ENCODE measurements around the gene ZEB2.
A peak's percentile ranks its signal among the peaks of the same experiment; 100 is the strongest.

The ZEB2 gene

GRCh38 chr2:144465749-144466148 lies 54.2 kb downstream of the ZEB2 start:
- no peak for DNase-seq (ENCODE audit: extremely low spot score)
- ChIA-PET CTCF (no interaction called here), POLR2A (no interaction called here)
- TF ChIP-seq NFRKB (IDR thresholded peaks at IDR 0.05) (no peak), HDGF (IDR thresholded peaks at IDR 0.05; ENCODE audit: borderline replicate concordance) (no peak), FOXK2 (IDR thresholded peaks at IDR 0.05) (no peak), FOXM1 (IDR thresholded peaks at IDR 0.05; ENCODE audit: borderline replicate concordance) (no peak), BHLHE40 (IDR thresholded peaks at IDR 0.05; ENCODE audit: borderline replicate concordance) (no peak), FOXA1 (IDR thresholded peaks at IDR 0.05) (no peak), TARDBP (IDR thresholded peaks at IDR 0.05) (no peak), ELF4 (IDR thresholded peaks at IDR 0.05) (no peak), ZNF384 (IDR thresholded peaks at IDR 0.05) (no peak), LEF1 (IDR thresholded peaks at IDR 0.05; ENCODE audit: borderline replicate concordance) (no peak), ARNT (IDR thresholded peaks at IDR 0.05) (no peak), L3MBTL2 (conservative IDR thresholded peaks at IDR 0.05) (no peak)

DNA sequence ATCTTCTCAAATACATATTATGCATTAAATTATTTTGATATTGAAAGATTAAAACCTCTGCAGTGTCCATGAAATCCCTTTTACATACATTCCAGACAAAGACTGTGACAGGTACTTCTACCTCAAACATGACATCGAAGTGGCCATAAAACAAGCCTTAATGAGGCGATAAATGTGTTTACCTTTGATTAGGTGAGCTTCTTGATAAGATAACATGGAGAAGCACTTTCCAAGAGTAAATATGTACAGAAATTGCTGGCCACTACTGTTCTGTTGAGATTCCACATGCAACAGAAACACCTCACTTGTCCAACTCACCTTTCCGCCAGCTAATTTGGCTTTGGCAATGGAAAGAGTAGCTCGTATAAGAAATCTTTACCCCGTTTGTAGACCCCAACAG lies 55.2 kb downstream of the ZEB2 start:
- DNase-seq (ENCODE audit: extremely low spot score) = no peak
- CTCF ChIA-PET = interaction anchor here (0.5 kb wide), 1 partner anchor 16 kb away, joined by 3 read pairs; no protein-coding TSS in a partner anchor
- POLR2A ChIA-PET = no interaction called here
- TF ChIP-seq CTBP1 (IDR thresholded peaks at IDR 0.05; ENCODE audit: borderline replicate concordance) = no peak
- no peak for TF ChIP-seq TARDBP (IDR thresholded peaks at IDR 0.05)
- no peak for TF ChIP-seq HDGF (IDR thresholded peaks at IDR 0.05; ENCODE audit: borderline replicate concordance)
- no peak for TF ChIP-seq ELF4 (IDR thresholded peaks at IDR 0.05)
- no peak for TF ChIP-seq FOXA1 (IDR thresholded peaks at IDR 0.05)
- TF ChIP-seq ARNT (IDR thresholded peaks at IDR 0.05) = no peak
- TF ChIP-seq FOXM1 (IDR thresholded peaks at IDR 0.05; ENCODE audit: borderline replicate concordance) = no peak
- TF ChIP-seq BHLHE40 (IDR thresholded peaks at IDR 0.05; ENCODE audit: borderline replicate concordance) = no peak
- TF ChIP-seq ZNF384 (IDR thresholded peaks at IDR 0.05) = no peak
- TF ChIP-seq, protein P1, sequence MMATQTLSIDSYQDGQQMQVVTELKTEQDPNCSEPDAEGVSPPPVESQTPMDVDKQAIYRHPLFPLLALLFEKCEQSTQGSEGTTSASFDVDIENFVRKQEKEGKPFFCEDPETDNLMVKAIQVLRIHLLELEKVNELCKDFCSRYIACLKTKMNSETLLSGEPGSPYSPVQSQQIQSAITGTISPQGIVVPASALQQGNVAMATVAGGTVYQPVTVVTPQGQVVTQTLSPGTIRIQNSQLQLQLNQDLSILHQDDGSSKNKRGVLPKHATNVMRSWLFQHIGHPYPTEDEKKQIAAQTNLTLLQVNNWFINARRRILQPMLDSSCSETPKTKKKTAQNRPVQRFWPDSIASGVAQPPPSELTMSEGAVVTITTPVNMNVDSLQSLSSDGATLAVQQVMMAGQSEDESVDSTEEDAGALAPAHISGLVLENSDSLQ (IDR thresholded peaks at IDR 0.05) = no peak
- TF ChIP-seq FOXK2 (IDR thresholded peaks at IDR 0.05) = no peak
- TF ChIP-seq LEF1 (IDR thresholded peaks at IDR 0.05; ENCODE audit: borderline replicate concordance) = no peak
- no peak for TF ChIP-seq SP1 (IDR thresholded peaks at IDR 0.05)
- TF ChIP-seq L3MBTL2 (conservative IDR thresholded peaks at IDR 0.05) = no peak
- TF ChIP-seq SUZ12 (IDR thresholded peaks at IDR 0.05) = no peak
- TF ChIP-seq NFRKB (IDR thresholded peaks at IDR 0.05) = no peak

GRCh38 chr2:144463266-144463665 lies 56.7 kb downstream of the ZEB2 start:
- TF ChIP-seq CTBP1 (IDR thresholded peaks at IDR 0.05; ENCODE audit: borderline replicate concordance) = no peak
- TF ChIP-seq NFRKB (IDR thresholded peaks at IDR 0.05) = no peak
- TF ChIP-seq ARNT (IDR thresholded peaks at IDR 0.05) = no peak
- TF ChIP-seq BHLHE40 (IDR thresholded peaks at IDR 0.05; ENCODE audit: borderline replicate concordance) = no peak
- TF ChIP-seq HDGF (IDR thresholded peaks at IDR 0.05; ENCODE audit: borderline replicate concordance) = no peak
- no peak for TF ChIP-seq FOXM1 (IDR thresholded peaks at IDR 0.05; ENCODE audit: borderline replicate concordance)
- POLR2A ChIA-PET = no interaction called here
- CTCF ChIA-PET = interaction anchor here (0.7 to 0.9 kb wide), 2 partner anchors 13 to 1793 kb away, joined by 3 to 4 read pairs; no protein-coding TSS in a partner anchor
- no peak for DNase-seq (ENCODE audit: extremely low spot score)

DNA sequence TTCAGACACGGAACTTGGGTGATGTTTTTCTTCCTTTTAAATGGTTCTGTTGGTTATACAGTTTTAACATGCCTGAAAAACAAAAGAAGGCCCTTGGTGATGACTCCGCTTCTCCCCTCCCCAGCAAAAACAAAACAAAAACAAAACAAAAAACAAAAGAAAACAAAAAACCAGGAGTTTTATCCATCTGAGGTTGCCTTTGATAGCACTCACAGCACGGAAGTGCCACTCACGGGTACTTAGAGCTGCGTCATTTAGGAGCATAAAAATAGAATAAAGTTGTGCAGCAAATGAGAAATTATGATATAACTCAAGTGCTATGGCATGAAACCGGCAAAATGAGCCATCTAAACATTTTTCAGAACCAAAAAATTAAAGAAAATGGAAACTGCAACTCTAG lies 57.7 kb downstream of the ZEB2 start:
- ChIA-PET POLR2A (no interaction called here), CTCF (no interaction called here)
- TF ChIP-seq LEF1 (IDR thresholded peaks at IDR 0.05; ENCODE audit: borderline replicate concordance) (no peak), SP1 (IDR thresholded peaks at IDR 0.05) (no peak), FOXK2 (IDR thresholded peaks at IDR 0.05) (no peak), ARNT (IDR thresholded peaks at IDR 0.05) (no peak), L3MBTL2 (conservative IDR thresholded peaks at IDR 0.05) (no peak), NFRKB (IDR thresholded peaks at IDR 0.05) (no peak), CTBP1 (IDR thresholded peaks at IDR 0.05; ENCODE audit: borderline replicate concordance) (no peak), BHLHE40 (IDR thresholded peaks at IDR 0.05; ENCODE audit: borderline replicate concordance) (no peak), TARDBP (IDR thresholded peaks at IDR 0.05) (no peak), HDGF (IDR thresholded peaks at IDR 0.05; ENCODE audit: borderline replicate concordance) (no peak), FOXA1 (IDR thresholded peaks at IDR 0.05) (no peak), ZNF384 (IDR thresholded peaks at IDR 0.05) (no peak), ELF4 (IDR thresholded peaks at IDR 0.05) (no peak), FOXM1 (IDR thresholded peaks at IDR 0.05; ENCODE audit: borderline replicate concordance) (no peak)
- TF ChIP-seq, protein P1 (IDR thresholded peaks at IDR 0.05) = no peak
- no peak for DNase-seq (ENCODE audit: extremely low spot score)

DNA sequence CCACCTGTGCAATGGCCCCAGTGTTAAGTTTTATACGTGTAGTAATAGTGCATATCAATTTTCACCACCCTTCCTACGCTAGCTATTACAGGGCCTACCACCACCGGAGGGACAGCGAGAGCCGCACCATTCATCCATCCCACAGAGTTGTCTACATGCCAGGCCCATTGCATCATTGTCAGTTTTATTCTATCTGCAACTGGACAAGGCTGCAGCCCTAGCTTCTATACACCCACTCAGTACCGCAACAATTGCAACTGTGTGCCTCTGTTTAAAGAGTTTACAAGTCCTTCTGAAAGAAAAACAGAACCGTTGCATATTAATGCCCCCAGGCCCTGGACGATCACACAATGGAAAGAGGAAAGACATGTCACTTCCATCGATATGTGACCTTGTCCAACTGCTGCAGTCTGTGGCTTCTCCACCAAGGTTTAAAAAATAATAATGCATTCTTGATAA lies 58.6 kb downstream of the ZEB2 start:
- peak; percentile 76 for DNase-seq (ENCODE audit: extremely low spot score)
- TF ChIP-seq, protein P1 (IDR thresholded peaks at IDR 0.05) = peak; percentile 58
- peak; percentile 91 for TF ChIP-seq CTBP1 (IDR thresholded peaks at IDR 0.05; ENCODE audit: borderline replicate concordance)
- no peak for TF ChIP-seq SP1 (IDR thresholded peaks at IDR 0.05)
- POLR2A ChIA-PET = no interaction called here
- CTCF ChIA-PET = interaction anchor here (1.0 to 1.3 kb wide), 2 partner anchors 10 to 12 kb away, joined by 3 to 4 read pairs; no protein-coding TSS in a partner anchor

- CTCF ChIA-PET = interaction anchor here (1.0 to 1.3 kb wide), 2 partner anchors 10 to 12 kb away, joined by 3 to 4 read pairs; no protein-coding TSS in a partner anchor
- POLR2A ChIA-PET = no interaction called here
- TF ChIP-seq ZNF384 (IDR thresholded peaks at IDR 0.05) (peak; percentile 78), FOXM1 (IDR thresholded peaks at IDR 0.05; ENCODE audit: borderline replicate concordance) (0 out of 2 replicates have a peak, but pooled peaks have one; percentile 66), LEF1 (IDR thresholded peaks at IDR 0.05; ENCODE audit: borderline replicate concordance) (no peak), ARNT (IDR thresholded peaks at IDR 0.05) (peak; percentile 82)
- DNase-seq (ENCODE audit: extremely low spot score) = no peak
Observed at GRCh38 chr2:144460727-144461307, 59.1 kb downstream of the ZEB2 start.

All from HEK293T (cell line).